ENCODE results near the gene HTT. TPM values are rescaled to one million over a fixed set of nuclear protein-coding genes. Genes with fewer than 3 reads are reported as not detected.

Gene HTT
- total and polyA plus RNA-seq, 2 donors, result 12.8 to 17.9 TPM

DNA sequence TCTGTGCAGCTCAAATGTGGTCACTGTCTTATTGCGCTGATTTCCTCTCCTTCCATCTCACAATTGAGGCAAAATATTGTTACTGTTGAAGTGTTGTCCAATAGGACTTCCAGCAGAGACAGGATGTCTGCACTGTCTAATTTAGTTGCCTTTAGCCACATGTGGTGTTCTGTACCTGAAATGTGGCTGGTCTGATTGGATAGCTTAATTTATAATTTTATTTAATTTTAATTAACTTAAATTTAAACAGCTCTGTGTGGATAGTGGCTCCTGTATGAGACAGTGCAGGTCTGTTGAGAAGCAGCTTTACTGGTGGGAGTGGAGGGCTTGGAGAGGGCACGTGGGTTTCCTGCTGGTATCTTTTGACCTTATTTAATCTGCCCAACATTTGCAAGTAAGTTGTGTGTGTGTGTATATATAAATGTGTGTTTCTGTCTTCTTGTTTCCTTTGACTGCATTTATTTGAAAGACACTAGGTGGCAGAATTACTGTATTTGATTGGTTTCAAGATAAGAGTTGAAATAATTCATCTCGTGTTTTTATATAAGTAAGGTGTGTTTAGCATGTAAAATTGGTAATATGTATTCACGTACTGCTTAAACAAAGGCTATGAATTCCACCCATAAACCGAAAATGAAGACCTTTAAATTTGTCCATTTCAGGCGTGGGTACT, 119.2 kb downstream of the HTT start:
- Histone ChIP-seq H3K4me3 (ENCODE audit: low read length in 2 of 2) (no peak overlapping the region), H3K27ac (ENCODE audit: low read depth in 1 of 2, low read length in 1 of 2) (no peak overlapping the region), H3K27me3 (ENCODE audit: control insufficient read depth in 2 of 2, insufficient read depth in 1 of 2, low read length in 1 of 2) (no peaks in the 10 kb centered on the region), H3K4me1 (ENCODE audit: control insufficient read depth in 2 of 2, insufficient read depth in 2 of 2, low read length in 2 of 2) (peaks cover 9 to 30% of the 10 kb centered on the region in 2 donors), H3K9me3 (ENCODE audit: control insufficient read depth in 2 of 2, insufficient read depth in 1 of 2, low read length in 1 of 2) (no peaks in the 10 kb centered on the region), H3K36me3 (ENCODE audit: control insufficient read depth in 2 of 2, insufficient read depth in 2 of 2, low read length in 1 of 2) (peaks cover 16 to 29% of the 10 kb centered on the region in 2 donors)
- DNase-seq (ENCODE audit: low read depth in 6 of 9, low spot score in 9 of 9), result peak in 4 of 9 donors; percentile 19 to 57 (median 24)
- 64% methylated on average over 6 of the region's 6 CpGs for WGBS

DNA sequence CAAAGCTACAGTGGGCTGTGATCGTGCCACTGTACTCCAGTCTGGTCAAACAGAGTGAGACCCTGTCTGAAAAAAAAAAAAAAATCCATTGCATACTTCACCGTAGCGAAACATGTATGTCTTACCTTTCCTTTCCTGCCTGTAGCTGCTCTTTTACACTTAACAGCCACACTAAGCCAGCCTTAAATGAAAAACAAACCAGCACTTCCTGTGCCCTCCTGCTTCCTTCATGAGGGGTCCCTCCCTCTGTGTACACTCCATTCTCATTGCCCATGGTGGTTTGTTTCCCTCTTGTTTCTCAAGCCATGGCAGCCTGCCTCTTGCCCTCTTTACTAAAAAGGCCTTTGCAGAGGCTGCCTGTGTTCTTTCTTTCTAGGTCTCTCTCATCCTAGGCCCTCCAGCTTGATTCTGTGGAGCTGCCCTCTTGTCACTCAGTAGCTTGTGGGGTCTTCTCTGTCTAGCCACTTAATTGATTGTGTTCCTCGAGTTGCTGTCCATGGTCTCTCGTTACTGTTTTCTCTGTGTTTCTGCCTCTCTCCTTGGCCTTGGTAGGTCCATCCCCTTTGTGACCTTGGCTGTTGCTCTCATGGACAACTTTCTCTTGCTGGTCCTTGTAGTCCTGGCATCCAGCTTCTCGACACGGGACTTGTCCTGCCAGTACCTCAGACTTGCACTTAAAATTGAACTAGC, 122.3 kb downstream of the HTT start:
- Histone ChIP-seq H3K27me3 (ENCODE audit: control insufficient read depth in 2 of 2, insufficient read depth in 1 of 2, low read length in 1 of 2) (no peaks in the 10 kb centered on the region), H3K4me1 (ENCODE audit: control insufficient read depth in 2 of 2, insufficient read depth in 2 of 2, low read length in 2 of 2) (peaks cover 17 to 40% of the 10 kb centered on the region in 2 donors), H3K27ac (ENCODE audit: low read depth in 1 of 2, low read length in 1 of 2) (peak overlapping the region; percentile 46 to 91), H3K9me3 (ENCODE audit: control insufficient read depth in 2 of 2, insufficient read depth in 1 of 2, low read length in 1 of 2) (no peaks in the 10 kb centered on the region), H3K4me3 (ENCODE audit: low read length in 2 of 2) (no peak overlapping the region), H3K36me3 (ENCODE audit: control insufficient read depth in 2 of 2, insufficient read depth in 2 of 2, low read length in 1 of 2) (peaks cover 21 to 31% of the 10 kb centered on the region in 2 donors)
- 77% methylated on average over 7 of the region's 7 CpGs for WGBS
- DNase-seq (ENCODE audit: low read depth in 6 of 9, low spot score in 9 of 9), result peak in 5 of 9 donors; percentile 15 to 74 (median 34)

DNA sequence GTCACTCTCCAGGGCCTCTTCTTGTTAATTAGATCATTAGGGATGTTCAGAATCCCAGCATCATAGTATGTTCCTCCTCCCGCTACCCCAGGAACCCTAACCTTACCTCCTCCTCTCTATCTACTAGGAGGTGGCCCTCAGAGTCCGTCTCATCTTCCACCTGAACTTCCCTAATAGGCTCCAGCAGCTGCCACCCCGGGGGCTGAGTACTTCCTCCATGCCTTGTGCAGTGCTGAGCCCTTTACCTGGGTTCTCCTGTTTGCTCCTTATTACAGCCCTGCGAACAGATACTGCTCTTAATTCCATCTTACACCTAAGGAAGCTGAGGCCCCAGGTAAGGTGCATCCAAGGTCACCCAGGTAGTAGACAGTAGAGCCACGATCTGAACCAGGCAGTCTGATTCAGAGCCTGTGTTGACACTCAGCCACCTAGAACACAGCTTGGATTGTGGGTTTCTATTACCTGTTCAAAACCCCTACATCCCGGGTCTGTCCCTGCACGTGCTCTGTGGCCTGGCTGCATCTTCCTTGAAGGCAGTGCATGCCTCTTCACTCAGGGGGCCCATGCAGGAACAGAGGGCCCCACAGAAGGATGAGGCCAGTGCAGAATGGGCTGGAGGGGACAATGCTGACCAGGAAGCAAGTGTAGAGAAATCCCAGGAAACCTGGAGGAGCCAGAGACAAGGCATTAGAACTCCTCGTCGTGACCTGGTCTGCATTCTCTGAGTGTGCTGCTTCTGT, 123.1 kb downstream of the HTT start:
- no peaks in the 10 kb centered on the region for H3K9me3 ChIP-seq (ENCODE audit: control insufficient read depth in 2 of 2, insufficient read depth in 1 of 2, low read length in 1 of 2)
- H3K27me3 ChIP-seq (ENCODE audit: control insufficient read depth in 2 of 2, insufficient read depth in 1 of 2, low read length in 1 of 2), result no peaks in the 10 kb centered on the region
- 84% methylated on average over 9 of the region's 9 CpGs for WGBS
- peaks cover 24 to 47% of the 10 kb centered on the region in 2 donors for H3K4me1 ChIP-seq (ENCODE audit: control insufficient read depth in 2 of 2, insufficient read depth in 2 of 2, low read length in 2 of 2)
- H3K27ac ChIP-seq (ENCODE audit: low read depth in 1 of 2, low read length in 1 of 2), result peak overlapping the region in 1 of 2 donors; percentile 22
- H3K4me3 ChIP-seq (ENCODE audit: low read length in 2 of 2), result no peak overlapping the region
- DNase-seq (ENCODE audit: low read depth in 6 of 9, low spot score in 9 of 9), result no peak
- H3K36me3 ChIP-seq (ENCODE audit: control insufficient read depth in 2 of 2, insufficient read depth in 2 of 2, low read length in 1 of 2), result peaks cover 16 to 31% of the 10 kb centered on the region in 2 donors

DNA sequence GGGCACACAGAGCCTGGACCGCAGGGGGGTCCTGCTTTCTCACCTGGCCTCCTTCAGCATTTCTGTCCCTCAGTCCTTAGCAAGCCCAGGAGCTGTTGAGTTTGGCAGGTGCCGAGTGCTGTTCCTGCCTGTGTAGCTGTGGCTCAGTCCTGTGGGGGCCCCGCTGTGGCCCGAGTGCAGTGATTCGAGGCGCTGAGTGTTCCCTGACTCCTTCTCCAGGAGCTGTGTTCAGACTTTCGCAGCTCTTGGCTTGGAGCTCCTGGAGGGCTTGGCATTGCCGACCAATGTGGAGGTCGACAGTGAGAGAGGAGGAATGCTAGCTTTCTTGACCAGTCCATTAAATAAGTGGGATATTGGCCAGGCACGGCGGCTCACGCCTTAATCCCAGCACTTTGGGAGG, 124.4 kb downstream of the HTT start:
- peak overlapping the region in 1 of 2 donors; percentile 3 for H3K27ac ChIP-seq (ENCODE audit: low read depth in 1 of 2, low read length in 1 of 2)
- H3K4me1 ChIP-seq (ENCODE audit: control insufficient read depth in 2 of 2, insufficient read depth in 2 of 2, low read length in 2 of 2), result peaks cover 29 to 53% of the 10 kb centered on the region in 2 donors
- 98% methylated on average over 12 of the region's 12 CpGs for WGBS
- no peaks in the 10 kb centered on the region for H3K9me3 ChIP-seq (ENCODE audit: control insufficient read depth in 2 of 2, insufficient read depth in 1 of 2, low read length in 1 of 2)
- no peak for DNase-seq (ENCODE audit: low read depth in 6 of 9, low spot score in 9 of 9)
- no peak overlapping the region for H3K4me3 ChIP-seq (ENCODE audit: low read length in 2 of 2)
- H3K27me3 ChIP-seq (ENCODE audit: control insufficient read depth in 2 of 2, insufficient read depth in 1 of 2, low read length in 1 of 2), result no peaks in the 10 kb centered on the region
- H3K36me3 ChIP-seq (ENCODE audit: control insufficient read depth in 2 of 2, insufficient read depth in 2 of 2, low read length in 1 of 2), result peaks cover 16 to 32% of the 10 kb centered on the region in 2 donors

DNA sequence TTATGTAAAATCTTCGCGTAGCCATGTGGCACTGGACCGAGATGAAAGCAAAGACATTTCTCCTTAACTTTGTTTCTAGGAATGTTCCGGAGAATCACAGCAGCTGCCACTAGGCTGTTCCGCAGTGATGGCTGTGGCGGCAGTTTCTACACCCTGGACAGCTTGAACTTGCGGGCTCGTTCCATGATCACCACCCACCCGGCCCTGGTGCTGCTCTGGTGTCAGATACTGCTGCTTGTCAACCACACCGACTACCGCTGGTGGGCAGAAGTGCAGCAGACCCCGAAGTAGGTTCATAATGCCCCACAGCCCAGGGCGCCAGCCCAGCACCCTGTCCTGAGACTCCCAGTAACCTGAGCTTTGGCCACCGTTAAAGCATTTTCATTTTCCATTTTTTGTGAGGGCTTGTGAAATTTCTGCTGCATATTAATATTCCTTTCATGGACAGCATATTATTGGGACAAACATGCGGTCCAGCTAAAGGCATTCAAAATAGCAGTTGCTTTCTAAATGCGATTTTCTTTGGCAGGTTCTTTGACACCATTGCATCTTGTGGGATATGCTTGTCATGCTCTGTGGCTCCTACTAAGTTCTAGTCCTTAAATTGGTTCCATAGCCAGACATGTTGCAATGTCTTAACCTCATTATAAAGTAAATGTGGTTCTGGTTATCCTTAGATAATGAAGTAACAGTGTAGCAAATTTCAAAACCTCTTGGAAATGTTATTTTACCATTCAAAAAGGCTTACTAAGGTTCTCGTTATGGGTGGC, 125.4 kb downstream of the HTT start:
- Histone ChIP-seq H3K36me3 (ENCODE audit: control insufficient read depth in 2 of 2, insufficient read depth in 2 of 2, low read length in 1 of 2) (peaks cover 20 to 39% of the 10 kb centered on the region in 2 donors), H3K9me3 (ENCODE audit: control insufficient read depth in 2 of 2, insufficient read depth in 1 of 2, low read length in 1 of 2) (no peaks in the 10 kb centered on the region), H3K4me3 (ENCODE audit: low read length in 2 of 2) (no peak overlapping the region), H3K4me1 (ENCODE audit: control insufficient read depth in 2 of 2, insufficient read depth in 2 of 2, low read length in 2 of 2) (peaks cover 29 to 54% of the 10 kb centered on the region in 2 donors), H3K27me3 (ENCODE audit: control insufficient read depth in 2 of 2, insufficient read depth in 1 of 2, low read length in 1 of 2) (no peaks in the 10 kb centered on the region), H3K27ac (ENCODE audit: low read depth in 1 of 2, low read length in 1 of 2) (no peak overlapping the region)
- 98% methylated on average over 17 of the region's 17 CpGs for WGBS
- no peak for DNase-seq (ENCODE audit: low read depth in 6 of 9, low spot score in 9 of 9)

DNA sequence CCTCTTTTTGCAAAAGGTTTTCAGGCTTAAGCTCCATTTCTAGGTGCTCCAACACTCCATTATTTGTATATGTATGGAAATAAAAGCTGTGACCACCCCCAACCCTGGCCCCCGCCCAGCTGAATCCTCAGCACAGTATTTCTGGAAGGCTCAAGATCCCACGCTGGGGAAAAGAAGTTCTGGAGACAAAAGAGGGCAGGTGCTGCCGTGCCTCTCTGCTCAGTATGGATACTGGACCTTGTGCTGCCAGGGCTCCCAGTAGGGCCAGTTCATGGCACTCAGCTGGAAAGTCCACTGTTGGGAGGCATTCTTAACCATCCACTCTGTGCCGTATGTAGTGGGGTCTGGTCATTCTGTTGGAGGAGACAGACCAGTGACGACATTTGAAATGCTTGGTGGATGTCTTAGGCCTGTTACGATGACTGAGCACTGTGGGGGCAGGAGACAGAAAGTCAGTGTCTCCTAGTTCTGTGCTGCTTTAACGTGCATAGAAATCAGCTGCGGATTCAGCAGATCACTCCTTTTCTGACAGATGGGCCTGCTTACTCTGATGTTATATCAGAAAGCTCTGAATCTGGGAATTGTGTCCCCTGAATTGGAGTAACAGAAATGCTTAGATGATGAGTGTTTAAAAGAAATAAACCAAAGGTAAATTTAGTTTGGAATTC, 126.1 kb downstream of the HTT start:
- Histone ChIP-seq H3K27me3 (ENCODE audit: control insufficient read depth in 2 of 2, insufficient read depth in 1 of 2, low read length in 1 of 2) (no peaks in the 10 kb centered on the region), H3K9me3 (ENCODE audit: control insufficient read depth in 2 of 2, insufficient read depth in 1 of 2, low read length in 1 of 2) (no peaks in the 10 kb centered on the region), H3K36me3 (ENCODE audit: control insufficient read depth in 2 of 2, insufficient read depth in 2 of 2, low read length in 1 of 2) (peaks cover 20 to 38% of the 10 kb centered on the region in 2 donors), H3K27ac (ENCODE audit: low read depth in 1 of 2, low read length in 1 of 2) (no peak overlapping the region), H3K4me1 (ENCODE audit: control insufficient read depth in 2 of 2, insufficient read depth in 2 of 2, low read length in 2 of 2) (peaks cover 29 to 51% of the 10 kb centered on the region in 2 donors), H3K4me3 (ENCODE audit: low read length in 2 of 2) (no peak overlapping the region)
- WGBS, result 96% methylated on average over 8 of the region's 8 CpGs
- no peak for DNase-seq (ENCODE audit: low read depth in 6 of 9, low spot score in 9 of 9)

DNA sequence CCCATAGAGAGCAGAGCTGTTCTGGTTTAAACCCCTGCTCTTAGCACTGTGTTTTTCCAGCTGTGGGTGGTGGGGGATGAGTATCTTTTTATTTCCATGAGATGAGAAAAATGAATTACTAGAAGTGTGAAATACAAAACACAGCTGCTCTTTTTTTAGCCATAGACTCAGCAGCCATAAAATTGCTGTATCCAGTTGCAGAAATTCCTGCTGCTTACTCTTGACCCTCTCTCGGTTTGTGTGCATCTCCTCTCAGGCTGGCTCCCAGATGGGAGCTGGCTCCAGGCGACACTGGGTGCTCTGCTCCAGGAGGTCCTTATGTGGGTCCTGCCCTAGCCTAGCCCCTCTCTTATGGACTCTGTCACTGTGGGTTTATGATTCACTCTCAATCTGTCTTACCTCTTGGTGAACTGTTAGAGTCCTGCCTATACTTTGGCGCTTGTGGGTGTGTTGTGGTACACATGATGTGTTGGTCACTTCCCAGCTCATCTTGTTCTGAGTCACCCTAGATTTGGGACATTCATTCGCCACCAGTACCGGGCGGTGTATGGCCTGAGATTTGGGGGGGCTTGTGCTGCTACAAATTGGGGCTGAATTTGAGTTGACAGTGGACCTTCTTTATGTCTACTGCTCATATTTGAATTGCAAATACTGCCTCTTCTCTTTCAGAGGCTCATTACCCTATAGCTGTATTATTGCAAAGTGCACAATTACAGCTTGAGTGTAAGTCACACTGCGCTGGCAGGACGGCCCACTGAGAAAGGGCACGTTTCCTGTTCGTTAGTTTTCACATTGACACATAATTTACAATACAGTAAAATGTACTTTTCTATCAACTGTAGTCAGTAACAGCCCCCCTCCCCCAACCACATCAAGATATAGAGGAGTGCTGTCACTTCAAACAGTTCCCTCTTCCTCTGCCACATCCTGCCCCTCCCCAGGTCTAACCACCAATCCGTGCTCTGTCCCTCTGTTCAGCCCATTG, 127.5 kb downstream of the HTT start:
- H3K4me3 ChIP-seq (ENCODE audit: low read length in 2 of 2), result no peak overlapping the region
- WGBS, result 45% methylated on average over 11 of the region's 11 CpGs
- H3K27me3 ChIP-seq (ENCODE audit: control insufficient read depth in 2 of 2, insufficient read depth in 1 of 2, low read length in 1 of 2), result no peaks in the 10 kb centered on the region
- DNase-seq (ENCODE audit: low read depth in 6 of 9, low spot score in 9 of 9), result peak; percentile 60 to 93 (median 80)
- H3K9me3 ChIP-seq (ENCODE audit: control insufficient read depth in 2 of 2, insufficient read depth in 1 of 2, low read length in 1 of 2), result no peaks in the 10 kb centered on the region
- H3K4me1 ChIP-seq (ENCODE audit: control insufficient read depth in 2 of 2, insufficient read depth in 2 of 2, low read length in 2 of 2), result peaks cover 21 to 36% of the 10 kb centered on the region in 2 donors
- H3K36me3 ChIP-seq (ENCODE audit: control insufficient read depth in 2 of 2, insufficient read depth in 2 of 2, low read length in 1 of 2), result peaks cover 30 to 37% of the 10 kb centered on the region in 2 donors
- H3K27ac ChIP-seq (ENCODE audit: low read depth in 1 of 2, low read length in 1 of 2), result peak overlapping the region; percentile 77 to 94

All from thymus (tissue), 11 donors.